ENCODE data around the gene TPK1.

Gene TPK1

DNA sequence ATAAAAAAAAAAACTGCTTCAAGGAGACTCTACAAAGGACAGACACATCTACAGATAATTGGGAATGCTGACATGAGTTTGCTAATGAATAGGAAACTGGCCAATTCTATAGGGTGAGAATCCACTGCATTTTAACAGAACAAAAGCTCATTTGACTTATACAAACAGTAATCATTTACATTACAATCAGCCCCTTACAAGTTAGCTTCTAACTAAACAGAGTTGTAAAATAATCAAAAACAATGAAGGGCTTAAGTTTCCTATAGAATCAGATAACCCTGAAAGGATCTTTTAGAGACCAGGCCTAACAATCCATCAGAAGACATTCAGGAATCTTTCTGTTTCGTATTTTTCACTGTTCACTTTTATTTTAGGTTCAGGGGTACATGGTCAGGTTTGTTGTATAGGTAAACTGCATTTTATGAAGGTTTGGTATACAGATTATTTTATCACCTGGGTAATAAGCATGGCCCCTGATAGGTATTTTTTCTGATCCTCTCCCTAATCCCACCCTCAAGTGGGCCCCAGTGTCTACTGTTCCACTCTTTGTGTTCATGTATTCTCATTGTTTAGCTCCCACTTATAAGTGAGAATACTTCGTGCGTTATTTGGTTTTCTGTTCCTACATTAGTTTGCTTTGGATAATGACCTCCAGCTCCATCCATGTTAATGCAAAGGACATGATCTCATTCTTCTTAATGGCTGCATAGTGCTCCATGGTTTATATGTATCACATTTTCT, 301.0 kb downstream of the TPK1 start:
- Histone ChIP-seq H3K4me1 (ENCODE audit: control insufficient read depth, insufficient read depth, low read length) (peaks cover 10% of the 10 kb centered on the region), H3K27me3 (ENCODE audit: control insufficient read depth, insufficient read depth, low read length) (no peaks in the 10 kb centered on the region), H3K4me3 (ENCODE audit: low read depth, low read length) (no peak overlapping the region), H3K9ac (ENCODE audit: low read depth, low read length) (no peak overlapping the region), H3K27ac (ENCODE audit: low read depth, low read length) (peak overlapping the region; percentile 92), H3K9me3 (ENCODE audit: control insufficient read depth, insufficient read depth, low read length) (peaks cover 14% of the 10 kb centered on the region; the same call in 1 of the 2 replicates), H3K36me3 (ENCODE audit: control insufficient read depth, insufficient read depth, low read length) (no peaks in the 10 kb centered on the region)

DNA sequence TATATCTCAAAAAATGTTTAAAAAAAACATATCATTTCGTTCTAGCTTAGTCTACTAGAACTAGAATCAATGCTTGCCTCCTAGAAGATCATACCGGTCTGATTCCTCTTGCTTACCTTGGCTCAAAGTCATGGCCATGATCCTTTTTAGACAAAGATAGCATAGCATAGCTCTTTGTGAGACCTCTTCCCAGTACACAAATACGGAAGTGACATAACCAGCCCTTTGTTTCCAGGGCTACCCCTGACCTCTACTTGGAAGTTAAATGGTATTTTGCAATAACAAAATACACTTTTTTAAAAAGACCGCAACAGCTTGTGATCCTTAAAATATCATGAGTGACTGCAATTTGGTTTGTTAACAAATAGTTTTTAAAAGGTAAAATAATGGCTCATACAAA, 301.7 kb downstream of the TPK1 start:
- H3K27ac ChIP-seq (ENCODE audit: low read depth, low read length), result peak overlapping the region; percentile 92
- peaks cover 13% of the 10 kb centered on the region for H3K4me1 ChIP-seq (ENCODE audit: control insufficient read depth, insufficient read depth, low read length)
- H3K4me3 ChIP-seq (ENCODE audit: low read depth, low read length), result no peak overlapping the region
- H3K9me3 ChIP-seq (ENCODE audit: control insufficient read depth, insufficient read depth, low read length), result peaks cover 14% of the 10 kb centered on the region; the same call in 1 of the 2 replicates
- peak overlapping the region; percentile 30; the same call in 1 of the 2 replicates for H3K9ac ChIP-seq (ENCODE audit: low read depth, low read length)
- no peaks in the 10 kb centered on the region for H3K36me3 ChIP-seq (ENCODE audit: control insufficient read depth, insufficient read depth, low read length)
- no peaks in the 10 kb centered on the region for H3K27me3 ChIP-seq (ENCODE audit: control insufficient read depth, insufficient read depth, low read length)

DNA sequence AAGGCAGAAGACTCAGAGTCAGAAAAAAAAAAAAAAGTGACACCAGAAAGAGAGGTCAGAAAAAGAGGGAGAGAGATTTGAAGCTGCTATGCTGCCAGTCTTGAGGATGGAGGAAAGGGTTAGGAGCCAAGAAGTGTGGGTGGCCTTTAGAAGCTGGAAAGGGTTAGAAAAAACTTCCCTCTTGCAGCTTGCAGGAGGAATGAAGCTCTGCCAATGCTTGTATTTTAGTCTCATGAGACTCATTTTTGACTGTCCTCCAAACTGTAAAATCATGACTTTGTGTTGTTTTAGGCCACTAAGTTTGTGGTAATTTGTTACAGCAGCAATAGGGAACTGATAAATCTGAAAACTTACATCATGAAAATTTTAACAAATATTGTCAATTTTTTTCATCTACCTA, 304.7 kb downstream of the TPK1 start:
- Histone ChIP-seq H3K27me3 (ENCODE audit: control insufficient read depth, insufficient read depth, low read length) (no peaks in the 10 kb centered on the region), H3K9ac (ENCODE audit: low read depth, low read length) (no peak overlapping the region), H3K36me3 (ENCODE audit: control insufficient read depth, insufficient read depth, low read length) (no peaks in the 10 kb centered on the region), H3K4me1 (ENCODE audit: control insufficient read depth, insufficient read depth, low read length) (peaks cover 18% of the 10 kb centered on the region), H3K9me3 (ENCODE audit: control insufficient read depth, insufficient read depth, low read length) (peaks cover 14% of the 10 kb centered on the region; the same call in 1 of the 2 replicates), H3K27ac (ENCODE audit: low read depth, low read length) (no peak overlapping the region), H3K4me3 (ENCODE audit: low read depth, low read length) (no peak overlapping the region)

DNA sequence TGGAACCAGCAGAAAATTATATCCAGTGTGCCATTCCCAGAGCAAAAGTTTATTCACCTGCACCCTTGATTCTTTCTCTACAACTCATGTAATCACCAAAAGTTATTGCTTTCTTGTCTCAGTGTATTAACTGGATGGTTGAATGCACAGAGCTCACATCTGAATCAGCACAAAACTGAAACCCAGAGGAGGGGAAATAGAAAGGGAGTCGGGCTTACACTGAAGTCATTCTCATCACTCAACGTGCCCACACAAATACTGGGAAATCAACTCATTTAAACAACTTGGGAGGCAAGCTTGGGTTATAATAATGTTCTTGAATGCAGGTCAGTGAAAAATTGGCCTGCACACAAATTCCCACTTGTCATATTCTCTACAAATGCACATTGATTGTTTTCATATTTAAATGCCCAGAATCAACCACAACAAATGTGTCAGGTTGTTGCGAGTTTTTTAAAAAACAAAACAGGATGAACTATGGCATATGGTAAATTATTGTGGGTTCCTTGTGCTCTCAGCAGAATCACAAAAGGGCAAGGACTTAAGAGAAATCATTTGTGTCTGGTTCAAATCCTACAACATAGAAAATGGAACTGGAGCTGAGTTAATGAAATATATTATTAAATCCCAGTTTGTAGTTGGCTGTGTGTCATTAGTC, 306.5 kb downstream of the TPK1 start:
- no peaks in the 10 kb centered on the region for H3K36me3 ChIP-seq (ENCODE audit: control insufficient read depth, insufficient read depth, low read length)
- H3K27me3 ChIP-seq (ENCODE audit: control insufficient read depth, insufficient read depth, low read length), result no peaks in the 10 kb centered on the region
- H3K9ac ChIP-seq (ENCODE audit: low read depth, low read length), result no peak overlapping the region
- H3K4me3 ChIP-seq (ENCODE audit: low read depth, low read length), result no peak overlapping the region
- H3K27ac ChIP-seq (ENCODE audit: low read depth, low read length), result no peak overlapping the region
- peaks cover 21% of the 10 kb centered on the region for H3K4me1 ChIP-seq (ENCODE audit: control insufficient read depth, insufficient read depth, low read length)
- peaks cover 6% of the 10 kb centered on the region; the same call in 1 of the 2 replicates for H3K9me3 ChIP-seq (ENCODE audit: control insufficient read depth, insufficient read depth, low read length)

DNA sequence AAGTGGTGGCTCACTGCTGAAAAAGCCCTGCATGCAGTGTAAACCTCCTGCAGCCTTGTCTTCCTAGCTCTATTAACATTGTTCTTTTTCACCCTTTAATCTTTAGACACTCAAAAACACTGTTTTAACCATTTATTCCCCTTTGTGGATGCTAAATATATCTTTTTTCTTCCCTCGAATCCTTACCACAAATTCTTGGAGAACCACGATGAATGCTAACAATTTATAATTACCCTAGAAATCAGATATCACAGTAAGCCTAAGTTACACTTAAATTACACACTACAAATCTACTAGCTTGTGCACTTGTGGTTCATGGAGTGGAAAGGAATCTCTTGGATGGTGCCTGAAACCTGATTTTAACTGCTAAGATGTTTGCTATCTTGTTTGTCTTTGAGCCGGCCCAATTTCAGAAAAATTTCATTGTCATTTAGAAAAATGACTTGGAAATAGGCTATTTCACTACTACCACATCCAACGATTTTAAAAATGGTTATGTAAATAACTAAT, 307.3 kb downstream of the TPK1 start:
- H3K36me3 ChIP-seq (ENCODE audit: control insufficient read depth, insufficient read depth, low read length), result no peaks in the 10 kb centered on the region
- no peak overlapping the region for H3K27ac ChIP-seq (ENCODE audit: low read depth, low read length)
- no peak overlapping the region for H3K4me3 ChIP-seq (ENCODE audit: low read depth, low read length)
- no peaks in the 10 kb centered on the region for H3K27me3 ChIP-seq (ENCODE audit: control insufficient read depth, insufficient read depth, low read length)
- peaks cover 17% of the 10 kb centered on the region; the same call in 1 of the 2 replicates for H3K4me1 ChIP-seq (ENCODE audit: control insufficient read depth, insufficient read depth, low read length)
- no peak overlapping the region for H3K9ac ChIP-seq (ENCODE audit: low read depth, low read length)
- H3K9me3 ChIP-seq (ENCODE audit: control insufficient read depth, insufficient read depth, low read length), result peaks cover 6% of the 10 kb centered on the region; the same call in 1 of the 2 replicates

DNA sequence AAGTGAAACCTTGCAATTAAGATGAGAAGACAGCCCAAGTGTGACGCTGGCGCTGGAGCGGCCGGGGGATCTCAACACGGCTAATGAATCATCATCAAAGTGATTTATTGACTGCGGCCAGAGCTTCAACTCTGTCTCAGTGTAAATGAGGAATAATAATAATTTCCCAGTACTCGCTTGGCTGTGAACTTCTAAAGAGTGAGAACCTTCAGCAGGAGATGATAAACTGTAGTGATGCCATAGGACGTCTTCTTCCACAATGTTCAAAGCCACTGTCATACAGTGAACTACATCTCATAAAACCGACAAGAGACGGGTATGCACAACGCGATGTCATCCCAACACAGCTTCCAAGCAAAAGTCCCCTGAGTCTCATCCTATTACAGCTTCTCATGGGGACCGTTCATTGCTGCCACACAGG, 308.8 kb downstream of the TPK1 start:
- H3K9me3 ChIP-seq (ENCODE audit: control insufficient read depth, insufficient read depth, low read length), result no peaks in the 10 kb centered on the region
- H3K27ac ChIP-seq (ENCODE audit: low read depth, low read length), result no peak overlapping the region
- H3K4me1 ChIP-seq (ENCODE audit: control insufficient read depth, insufficient read depth, low read length), result peaks cover 17% of the 10 kb centered on the region; the same call in 1 of the 2 replicates
- no peak overlapping the region for H3K9ac ChIP-seq (ENCODE audit: low read depth, low read length)
- no peaks in the 10 kb centered on the region for H3K27me3 ChIP-seq (ENCODE audit: control insufficient read depth, insufficient read depth, low read length)
- no peaks in the 10 kb centered on the region for H3K36me3 ChIP-seq (ENCODE audit: control insufficient read depth, insufficient read depth, low read length)
- no peak overlapping the region for H3K4me3 ChIP-seq (ENCODE audit: low read depth, low read length)

DNA sequence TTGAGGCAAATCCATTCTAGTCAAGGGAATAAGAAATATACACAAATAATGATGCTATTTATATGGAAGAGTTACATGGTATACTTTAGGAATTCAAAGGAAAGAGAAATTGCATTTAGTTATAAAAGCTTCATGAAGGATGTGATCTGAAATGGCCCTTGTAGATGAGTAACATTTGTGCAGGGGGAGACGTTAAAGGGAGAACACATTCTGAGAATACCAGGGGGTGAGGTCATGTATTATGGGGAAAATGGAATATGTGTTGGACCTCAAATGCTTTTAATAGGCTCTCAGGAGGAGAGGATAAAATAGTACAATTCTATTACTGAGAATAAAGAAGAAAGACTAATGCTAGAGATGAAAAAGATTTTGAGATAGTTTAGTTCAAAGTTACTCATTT, 309.9 kb downstream of the TPK1 start:
- no peaks in the 10 kb centered on the region for H3K27me3 ChIP-seq (ENCODE audit: control insufficient read depth, insufficient read depth, low read length)
- no peaks in the 10 kb centered on the region for H3K9me3 ChIP-seq (ENCODE audit: control insufficient read depth, insufficient read depth, low read length)
- H3K4me1 ChIP-seq (ENCODE audit: control insufficient read depth, insufficient read depth, low read length), result peaks cover 14% of the 10 kb centered on the region; the same call in 1 of the 2 replicates
- no peak overlapping the region for H3K27ac ChIP-seq (ENCODE audit: low read depth, low read length)
- H3K4me3 ChIP-seq (ENCODE audit: low read depth, low read length), result no peak overlapping the region
- H3K36me3 ChIP-seq (ENCODE audit: control insufficient read depth, insufficient read depth, low read length), result no peaks in the 10 kb centered on the region
- H3K9ac ChIP-seq (ENCODE audit: low read depth, low read length), result no peak overlapping the region

DNA sequence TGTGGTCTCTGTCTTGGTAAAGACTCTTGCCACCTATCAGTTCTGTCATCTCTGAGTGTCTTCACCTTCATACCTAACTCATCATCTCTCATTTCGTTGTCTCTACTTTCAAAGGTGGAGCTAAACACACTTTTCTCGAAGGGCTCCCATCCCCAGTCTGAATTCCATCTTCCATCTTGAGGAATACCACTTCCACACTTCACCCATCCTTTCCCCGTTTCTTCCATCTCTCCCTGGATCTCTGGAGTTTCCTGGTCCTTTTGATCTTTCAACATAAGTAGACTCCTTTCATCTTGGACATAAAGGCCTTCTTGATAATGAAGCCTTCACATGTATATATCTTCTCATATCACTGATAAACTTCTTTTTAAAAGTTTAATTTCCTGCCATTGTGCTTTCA, 311.6 kb downstream of the TPK1 start:
- Histone ChIP-seq H3K9me3 (ENCODE audit: control insufficient read depth, insufficient read depth, low read length) (no peaks in the 10 kb centered on the region), H3K27me3 (ENCODE audit: control insufficient read depth, insufficient read depth, low read length) (no peaks in the 10 kb centered on the region), H3K4me1 (ENCODE audit: control insufficient read depth, insufficient read depth, low read length) (peaks cover 8% of the 10 kb centered on the region; the same call in 1 of the 2 replicates), H3K36me3 (ENCODE audit: control insufficient read depth, insufficient read depth, low read length) (no peaks in the 10 kb centered on the region), H3K27ac (ENCODE audit: low read depth, low read length) (no peak overlapping the region), H3K4me3 (ENCODE audit: low read depth, low read length) (no peak overlapping the region), H3K9ac (ENCODE audit: low read depth, low read length) (no peak overlapping the region)

DNA sequence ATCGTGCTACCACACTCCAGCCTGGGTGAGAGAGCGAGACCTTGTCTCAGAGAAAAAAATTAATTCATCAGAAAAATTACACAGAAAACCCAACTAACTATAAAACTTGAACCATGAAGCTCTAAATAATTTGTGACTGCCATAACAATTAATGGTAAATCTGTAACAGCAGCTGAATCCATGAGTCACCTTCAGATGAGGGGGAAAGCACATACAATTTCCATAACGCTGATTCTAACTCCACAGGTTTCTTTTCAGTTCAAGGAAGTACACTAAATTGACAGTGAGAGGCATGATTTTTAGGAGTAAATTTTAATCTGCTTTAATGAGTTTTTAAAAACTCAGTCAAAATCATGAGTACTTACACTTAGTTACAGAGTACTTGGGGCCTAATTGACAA, 312.2 kb downstream of the TPK1 start:
- Histone ChIP-seq H3K9ac (ENCODE audit: low read depth, low read length) (no peak overlapping the region), H3K9me3 (ENCODE audit: control insufficient read depth, insufficient read depth, low read length) (no peaks in the 10 kb centered on the region), H3K36me3 (ENCODE audit: control insufficient read depth, insufficient read depth, low read length) (no peaks in the 10 kb centered on the region), H3K4me3 (ENCODE audit: low read depth, low read length) (no peak overlapping the region), H3K27me3 (ENCODE audit: control insufficient read depth, insufficient read depth, low read length) (no peaks in the 10 kb centered on the region), H3K4me1 (ENCODE audit: control insufficient read depth, insufficient read depth, low read length) (peaks cover 8% of the 10 kb centered on the region; the same call in 1 of the 2 replicates), H3K27ac (ENCODE audit: low read depth, low read length) (no peak overlapping the region)

DNA sequence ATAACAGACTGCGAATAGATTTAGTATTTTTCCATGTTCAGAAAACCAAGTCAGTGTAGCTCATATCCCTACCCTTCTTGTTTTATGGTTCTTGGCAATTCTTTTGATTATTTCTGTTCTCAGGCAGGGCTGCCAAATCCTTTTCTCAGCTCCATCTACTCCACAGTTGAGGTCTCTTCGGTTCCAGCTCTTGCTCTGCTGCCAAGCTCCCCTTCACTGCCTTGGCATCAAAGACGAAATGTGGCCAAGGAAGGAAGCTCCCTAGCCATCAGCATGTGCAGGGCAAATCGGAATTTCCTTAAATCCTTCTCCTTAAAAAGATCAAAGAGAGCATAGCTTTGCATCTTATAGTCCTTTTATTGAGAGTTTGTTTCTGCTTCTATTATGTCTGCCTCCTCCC, 315.9 kb downstream of the TPK1 start:
- no peaks in the 10 kb centered on the region for H3K27me3 ChIP-seq (ENCODE audit: control insufficient read depth, insufficient read depth, low read length)
- H3K9me3 ChIP-seq (ENCODE audit: control insufficient read depth, insufficient read depth, low read length), result no peaks in the 10 kb centered on the region
- H3K9ac ChIP-seq (ENCODE audit: low read depth, low read length), result no peak overlapping the region
- H3K27ac ChIP-seq (ENCODE audit: low read depth, low read length), result no peak overlapping the region
- H3K4me3 ChIP-seq (ENCODE audit: low read depth, low read length), result no peak overlapping the region
- H3K4me1 ChIP-seq (ENCODE audit: control insufficient read depth, insufficient read depth, low read length), result peaks cover 2% of the 10 kb centered on the region; the same call in 1 of the 2 replicates
- H3K36me3 ChIP-seq (ENCODE audit: control insufficient read depth, insufficient read depth, low read length), result no peaks in the 10 kb centered on the region

DNA sequence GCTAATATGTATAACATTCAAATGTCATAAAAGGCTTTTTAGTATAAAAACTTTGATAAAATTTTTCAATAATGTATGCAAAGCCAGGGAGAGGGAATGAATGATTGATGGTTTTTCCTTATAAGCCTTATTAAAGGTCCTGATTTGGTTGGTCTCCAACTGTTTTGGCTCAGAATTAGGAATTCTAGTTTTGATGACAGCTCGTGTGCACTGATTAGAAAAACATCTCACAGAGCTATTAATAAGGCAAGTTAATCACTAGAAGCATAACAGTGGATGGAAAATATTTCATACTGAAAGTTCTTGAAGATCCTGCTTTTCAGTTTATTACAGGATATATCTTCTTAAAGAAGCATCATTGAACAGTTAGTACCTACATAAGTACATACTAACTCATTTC, 317.5 kb downstream of the TPK1 start:
- Histone ChIP-seq H3K36me3 (ENCODE audit: control insufficient read depth, insufficient read depth, low read length) (no peaks in the 10 kb centered on the region), H3K27me3 (ENCODE audit: control insufficient read depth, insufficient read depth, low read length) (no peaks in the 10 kb centered on the region), H3K27ac (ENCODE audit: low read depth, low read length) (no peak overlapping the region), H3K9ac (ENCODE audit: low read depth, low read length) (no peak overlapping the region), H3K4me1 (ENCODE audit: control insufficient read depth, insufficient read depth, low read length) (peaks cover 2% of the 10 kb centered on the region; the same call in 1 of the 2 replicates), H3K9me3 (ENCODE audit: control insufficient read depth, insufficient read depth, low read length) (no peaks in the 10 kb centered on the region), H3K4me3 (ENCODE audit: low read depth, low read length) (no peak overlapping the region)

All from HUES48 (cell line).